GM20000 (cell line): ENCODE data around the gene RASGRP1.

Experiments
- DNase-seq: peaks from one replicate; pipeline ENCODE4 v3.0.0; 2012; ENCODE audit warnings: low spot score
- CTCF ChIP-seq: IDR thresholded peaks from 2 replicates; pipeline ENCODE4 v1.5.1; 2012; ENCODE audit warnings: mild to moderate bottlenecking, control low read depth; ENCODE audit errors: extremely low read depth, missing control alignments

The RASGRP1 gene

DNA sequence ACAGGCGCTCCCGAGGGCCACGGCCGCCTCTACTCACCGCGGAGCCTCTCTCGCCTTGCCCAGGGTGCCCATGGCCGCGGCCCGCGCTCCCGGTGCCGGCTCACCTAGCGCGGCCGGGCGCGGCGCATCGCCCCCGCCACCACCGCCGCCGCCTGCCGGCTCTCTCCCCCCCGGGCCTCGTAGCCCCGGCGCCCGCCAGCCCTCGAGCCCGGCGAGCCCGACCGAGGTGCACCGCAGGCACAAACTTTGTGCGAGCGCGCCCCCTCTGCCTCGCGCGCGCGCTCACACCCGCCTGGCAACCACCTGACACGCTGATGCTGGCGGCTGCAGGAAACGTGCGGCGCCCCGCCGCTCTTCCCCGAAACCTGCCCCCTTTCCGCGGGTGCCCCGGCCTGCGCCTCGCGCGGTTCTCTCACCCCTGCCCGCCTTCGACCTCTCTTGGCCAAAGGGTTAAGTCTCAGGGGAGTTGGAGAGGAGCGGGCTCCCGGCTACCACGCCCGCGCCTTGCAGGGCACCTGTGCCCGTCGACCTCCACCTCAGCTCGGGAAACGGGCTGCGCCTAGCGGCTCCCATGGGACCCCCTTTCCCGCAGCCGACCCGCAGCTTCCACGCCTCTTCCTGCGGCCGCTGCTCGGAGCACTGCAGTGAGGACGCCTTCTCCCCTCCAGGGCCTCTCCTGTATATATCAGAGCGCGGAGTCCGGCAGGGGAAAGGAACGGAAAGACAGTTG is at the start of gene RASGRP1:
TSS of gene RASGRP1 (minus strand) at position 258 of the 730 bp plus-strand sequence. CDS start at position 72, 186 bp downstream.
- DNase-seq, result peak; percentile 87
- TF ChIP-seq CTCF, result peak; percentile 60

GRCh38 chr15:38613085-38613484 is 48.5 kb upstream of the RASGRP1 start:
- TF ChIP-seq CTCF, result no peak
- DNase-seq, result no peak

- no peak for DNase-seq
- TF ChIP-seq CTCF, result no peak
Measured at GRCh38 chr15:38612159-38612863, 47.7 kb upstream of the RASGRP1 start.

DNA sequence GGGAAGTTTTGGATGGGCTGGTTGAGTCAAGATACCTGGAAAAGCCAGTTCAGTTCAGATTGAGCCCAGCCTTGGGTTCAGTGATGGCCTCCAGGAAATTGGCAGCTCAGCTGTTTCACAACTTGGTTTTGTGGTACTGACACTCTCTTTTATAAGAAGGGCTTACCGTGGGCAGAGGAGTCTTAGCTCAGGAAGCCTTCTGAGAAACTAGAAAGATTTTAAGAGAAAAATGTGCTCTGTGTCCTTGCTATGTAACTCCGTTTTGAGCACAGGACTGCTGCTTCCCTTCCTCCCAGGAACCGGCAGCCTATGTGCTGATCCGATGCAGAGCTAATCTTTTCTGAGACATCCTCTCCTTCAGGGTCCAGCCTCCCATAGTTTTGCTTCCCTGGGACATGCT is 46.6 kb upstream of the RASGRP1 start:
- TF ChIP-seq CTCF, result no peak
- DNase-seq, result no peak

- TF ChIP-seq CTCF, result no peak
- no peak for DNase-seq
Measured at GRCh38 chr15:38610748-38611147, 46.1 kb upstream of the RASGRP1 start.

DNA sequence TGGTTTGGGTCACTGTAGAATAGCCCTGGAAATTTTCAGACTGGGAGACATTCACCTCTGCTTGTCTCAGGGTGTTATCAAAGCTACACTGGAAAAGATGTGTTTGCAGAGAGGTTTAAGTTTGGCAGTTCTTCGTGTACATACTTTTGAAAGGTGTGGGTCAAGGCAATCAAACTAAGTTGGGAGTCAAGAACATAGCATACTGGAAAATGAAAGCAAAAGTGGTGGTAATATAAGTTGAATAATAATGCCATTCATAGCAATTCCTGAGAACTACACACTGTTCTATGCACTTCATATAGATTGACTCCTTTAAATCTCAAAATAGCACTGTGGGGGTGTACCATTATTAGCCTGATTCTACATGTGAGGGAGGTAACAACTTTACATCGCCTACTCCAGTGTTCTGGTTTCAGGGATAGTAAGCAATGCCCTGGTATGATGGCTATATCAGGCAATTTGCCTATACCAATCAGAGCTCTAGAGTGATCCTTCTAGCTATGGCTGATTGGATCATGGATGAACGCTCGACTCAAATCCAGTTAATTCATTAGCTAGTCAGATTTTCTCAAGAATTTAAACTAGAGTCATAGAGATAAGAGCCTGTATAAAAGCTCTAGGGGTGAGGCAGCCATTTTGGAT is 44.6 kb upstream of the RASGRP1 start:
- TF ChIP-seq CTCF, result no peak
- no peak for DNase-seq

DNA sequence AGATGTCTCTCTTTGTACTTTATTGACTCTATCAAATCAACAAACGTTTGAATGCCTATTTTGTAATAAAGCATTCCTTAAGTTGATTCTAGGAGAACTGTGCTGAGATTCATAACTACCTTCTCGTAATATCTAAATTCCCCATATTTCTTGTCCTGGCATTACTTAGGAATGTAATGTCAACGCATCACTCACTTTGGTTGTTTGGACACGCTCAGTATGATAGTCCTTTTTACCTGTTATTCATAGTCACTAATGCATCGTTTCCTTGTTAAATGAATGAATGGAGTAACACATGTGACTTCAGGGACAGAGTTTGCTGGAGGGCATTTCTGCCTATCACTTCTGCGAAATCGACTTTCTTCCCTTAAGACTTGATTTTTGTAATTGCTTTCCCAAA is 44.1 kb upstream of the RASGRP1 start:
- TF ChIP-seq CTCF, result no peak
- no peak for DNase-seq
